ENCODE results near the gene KLHL34.

The KLHL34 gene

GRCh38 chrX:21656587-21657317 lies 1.4 kb downstream of the KLHL34 start:
- DNase-seq (ENCODE audit: low read depth in 2 of 2, low spot score in 1 of 2), result no peak

- no peak for DNase-seq (ENCODE audit: low read depth in 2 of 2, low spot score in 1 of 2)
These were observed 2.1 kb downstream of the KLHL34 start for GRCh38 chrX:21655901-21656586.

- DNase-seq (ENCODE audit: low read depth in 2 of 2, low spot score in 1 of 2), result no peak
These were observed 12.2 kb downstream of the KLHL34 start for GRCh38 chrX:21645886-21646285.

GRCh38 chrX:21645431-21645830 lies 12.7 kb downstream of the KLHL34 start:
- no peak for DNase-seq (ENCODE audit: low read depth in 2 of 2, low spot score in 1 of 2)

- no peak for DNase-seq (ENCODE audit: low read depth in 2 of 2, low spot score in 1 of 2)
These were observed 18.4 kb downstream of the KLHL34 start for GRCh38 chrX:21639775-21640174.

- no peak for DNase-seq (ENCODE audit: low read depth in 2 of 2, low spot score in 1 of 2)
These were observed 19.8 kb downstream of the KLHL34 start for GRCh38 chrX:21638311-21638710.

- no peak for DNase-seq (ENCODE audit: low read depth in 2 of 2, low spot score in 1 of 2)
These were observed 26.1 kb downstream of the KLHL34 start for GRCh38 chrX:21632027-21632426.

GRCh38 chrX:21623778-21624501 lies 34.2 kb downstream of the KLHL34 start:
- no peak for DNase-seq (ENCODE audit: low read depth in 2 of 2, low spot score in 1 of 2)

- DNase-seq (ENCODE audit: low read depth in 2 of 2, low spot score in 1 of 2), result no peak
These were observed 37.9 kb downstream of the KLHL34 start for GRCh38 chrX:21620234-21620633.

GRCh38 chrX:21616386-21616785 lies 41.7 kb downstream of the KLHL34 start:
- DNase-seq (ENCODE audit: low read depth in 2 of 2, low spot score in 1 of 2), result no peak

- no peak for DNase-seq (ENCODE audit: low read depth in 2 of 2, low spot score in 1 of 2)
These were observed 46.0 kb downstream of the KLHL34 start for GRCh38 chrX:21612154-21612553.

- DNase-seq (ENCODE audit: low read depth in 2 of 2, low spot score in 1 of 2), result no peak
These were observed 48.0 kb downstream of the KLHL34 start for GRCh38 chrX:21610168-21610567.

GRCh38 chrX:21606002-21606401 lies 52.1 kb downstream of the KLHL34 start:
- DNase-seq (ENCODE audit: low read depth in 2 of 2, low spot score in 1 of 2), result no peak

Measured in stimulated activated CD8-positive, alpha-beta memory T cell treated with anti-CD3 and anti-CD28 coated beads, Interleukin-4, amount 100 ng/mL, for 4 hours (primary cell).